Neural progenitor cell (in vitro differentiated cells): ENCODE measurements around the gene TSPAN15. TPM values are rescaled to one million over a fixed set of nuclear protein-coding genes. Genes with fewer than 3 reads are reported as not detected.

Experiments used
- DNase-seq: peaks from one replicate; pipeline ENCODE4 v3.0.0-alpha.2; 2016; ENCODE audit warnings: low spot score
- H2AFZ ChIP-seq: fragments of 200-600 bp; sonication (generic); replicated peaks from 2 replicates; pipeline ENCODE4 v1.6.1; 2016; ENCODE audit warnings: antibody characterized with exemption
- H3F3A ChIP-seq: fragments of 200-600 bp; sonication (generic); 2 replicates; pipeline ENCODE4 v1.6.1; 2016; ENCODE audit warnings: antibody characterized with exemption, low read depth
- H3K27ac ChIP-seq: fragments of 200-600 bp; sonication (generic); 2 replicates; pipeline ENCODE4 v1.5.1; 2016; ENCODE audit warnings: mild to moderate bottlenecking
- H3K27me3 ChIP-seq: fragments of 200-600 bp; sonication (generic); 2 replicates; pipeline ENCODE4 v1.6.1; 2016; ENCODE audit warnings: mild to moderate bottlenecking, moderate library complexity
- H3K36me3 ChIP-seq: fragments of 200-600 bp; sonication (generic); 2 replicates; pipeline ENCODE4 v1.5.1; 2016
- H3K4me1 ChIP-seq: fragments of 200-600 bp; sonication (generic); 2 replicates; pipeline ENCODE4 v1.6.1; 2016; ENCODE audit warnings: mixed run types
- H3K4me2 ChIP-seq: fragments of 200-600 bp; sonication (generic); 2 replicates; pipeline ENCODE4 v1.6.1; 2016
- H3K4me3 ChIP-seq: fragments of 200-600 bp; sonication (generic); 2 replicates; pipeline ENCODE4 v1.5.1; 2016
- H3K79me2 ChIP-seq: fragments of 200-600 bp; sonication (generic); 2 replicates; pipeline ENCODE4 v1.6.1; 2016; ENCODE audit warnings: low read depth
- H3K9ac ChIP-seq: fragments of 200-600 bp; sonication (generic); 2 replicates; pipeline ENCODE4 v1.6.1; 2016
- H3K9me3 ChIP-seq: fragments of 200-600 bp; sonication (generic); 2 replicates; pipeline ENCODE4 v1.5.1; 2016; ENCODE audit warnings: low read depth
- H4K20me1 ChIP-seq: fragments of 200-600 bp; sonication (generic); 2 replicates; pipeline ENCODE4 v1.6.1; 2016; ENCODE audit warnings: low read depth
- H3K27ac Mint-ChIP-seq: 3 replicates; pipeline ENCODE4 v1.8.0; 2021; ENCODE audit warnings: mixed read lengths
- H3K27me3 Mint-ChIP-seq: 2 replicates; pipeline ENCODE4 v1.8.0; 2022; ENCODE audit warnings: low read depth, mild to moderate bottlenecking, inconsistent platforms, moderate library complexity, mixed read lengths; ENCODE audit not compliant: insufficient read depth
- H3K36me3 Mint-ChIP-seq: 3 replicates; pipeline ENCODE4 v1.8.0; 2021; ENCODE audit warnings: mixed read lengths
- H3K4me1 Mint-ChIP-seq: 3 replicates; pipeline ENCODE4 v1.8.0; 2021; ENCODE audit warnings: mixed read lengths
- H3K4me3 Mint-ChIP-seq: 3 replicates; pipeline ENCODE4 v1.8.0; 2021; ENCODE audit warnings: mild to moderate bottlenecking, moderate library complexity, mixed read lengths
- H3K9me3 Mint-ChIP-seq: 3 replicates; pipeline ENCODE4 v1.8.0; 2020; ENCODE audit warnings: mixed read lengths
- EZH2 ChIP-seq: fragments of 200-600 bp; sonication (generic); IDR thresholded peaks from 2 replicates; pipeline ENCODE4 v1.6.1; 2017; ENCODE audit warnings: antibody characterized with exemption, mild to moderate bottlenecking, moderate library complexity
- EZH2phosphoT487 ChIP-seq: fragments of 200-600 bp; sonication (generic); IDR thresholded peaks from 2 replicates; pipeline ENCODE4 v1.6.1; 2017; ENCODE audit warnings: antibody characterized with exemption
- total RNA-seq: library from RNA; depleted of rRNA; stranded (reverse); fragments of >200 nt; gene quantifications from 2 replicates; pipeline ENCODE4 v1.2.3, GENCODE V29; 2015; ENCODE audit warnings: low replicate concordance
- TF ChIP-seq, protein P1 (sequence below): fragments of 200-600 bp; sonication (generic); IDR thresholded peaks from 2 replicates; pipeline ENCODE4 v1.5.1; 2017; ENCODE audit warnings: antibody characterized with exemption, mild to moderate bottlenecking

TSPAN15 gene
- total RNA-seq, 1 donor from 2014 or later: 6.8 TPM

- H3K4me1 ChIP-seq: no peaks in the 10 kb centered on the region
- no peak overlapping the region for H3K27ac ChIP-seq
- DNase-seq: no peak
- TF ChIP-seq EZH2: no peak
- no peak for TF ChIP-seq EZH2phosphoT487
- TF ChIP-seq, protein P1, sequence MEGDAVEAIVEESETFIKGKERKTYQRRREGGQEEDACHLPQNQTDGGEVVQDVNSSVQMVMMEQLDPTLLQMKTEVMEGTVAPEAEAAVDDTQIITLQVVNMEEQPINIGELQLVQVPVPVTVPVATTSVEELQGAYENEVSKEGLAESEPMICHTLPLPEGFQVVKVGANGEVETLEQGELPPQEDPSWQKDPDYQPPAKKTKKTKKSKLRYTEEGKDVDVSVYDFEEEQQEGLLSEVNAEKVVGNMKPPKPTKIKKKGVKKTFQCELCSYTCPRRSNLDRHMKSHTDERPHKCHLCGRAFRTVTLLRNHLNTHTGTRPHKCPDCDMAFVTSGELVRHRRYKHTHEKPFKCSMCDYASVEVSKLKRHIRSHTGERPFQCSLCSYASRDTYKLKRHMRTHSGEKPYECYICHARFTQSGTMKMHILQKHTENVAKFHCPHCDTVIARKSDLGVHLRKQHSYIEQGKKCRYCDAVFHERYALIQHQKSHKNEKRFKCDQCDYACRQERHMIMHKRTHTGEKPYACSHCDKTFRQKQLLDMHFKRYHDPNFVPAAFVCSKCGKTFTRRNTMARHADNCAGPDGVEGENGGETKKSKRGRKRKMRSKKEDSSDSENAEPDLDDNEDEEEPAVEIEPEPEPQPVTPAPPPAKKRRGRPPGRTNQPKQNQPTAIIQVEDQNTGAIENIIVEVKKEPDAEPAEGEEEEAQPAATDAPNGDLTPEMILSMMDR: no peak
- no peaks in the 10 kb centered on the region for H3K9me3 ChIP-seq
- no peak overlapping the region for H3K9ac ChIP-seq
- no peaks in the 10 kb centered on the region for H4K20me1 ChIP-seq
- H3F3A ChIP-seq: no peaks in the 10 kb centered on the region
- no peaks in the 10 kb centered on the region for H3K27me3 ChIP-seq
- no peaks in the 10 kb centered on the region for H3K9me3 Mint-ChIP-seq
- H3K4me3 ChIP-seq: no peak overlapping the region
- H3K36me3 Mint-ChIP-seq: no peaks in the 10 kb centered on the region
- H2AFZ ChIP-seq: no peak overlapping the region
- H3K79me2 ChIP-seq: no peaks in the 10 kb centered on the region
- no peaks in the 10 kb centered on the region for H3K36me3 ChIP-seq
- peak overlapping the region; percentile 66 for H3K27ac Mint-ChIP-seq
- H3K27me3 Mint-ChIP-seq: peaks cover 8% of the 10 kb centered on the region
- H3K4me2 ChIP-seq: no peak overlapping the region
- peaks cover 22% of the 10 kb centered on the region for H3K4me1 Mint-ChIP-seq
- no peak overlapping the region for H3K4me3 Mint-ChIP-seq
Observed at GRCh38 chr10:69460576-69461242, 9.4 kb downstream of the TSPAN15 start.

DNA sequence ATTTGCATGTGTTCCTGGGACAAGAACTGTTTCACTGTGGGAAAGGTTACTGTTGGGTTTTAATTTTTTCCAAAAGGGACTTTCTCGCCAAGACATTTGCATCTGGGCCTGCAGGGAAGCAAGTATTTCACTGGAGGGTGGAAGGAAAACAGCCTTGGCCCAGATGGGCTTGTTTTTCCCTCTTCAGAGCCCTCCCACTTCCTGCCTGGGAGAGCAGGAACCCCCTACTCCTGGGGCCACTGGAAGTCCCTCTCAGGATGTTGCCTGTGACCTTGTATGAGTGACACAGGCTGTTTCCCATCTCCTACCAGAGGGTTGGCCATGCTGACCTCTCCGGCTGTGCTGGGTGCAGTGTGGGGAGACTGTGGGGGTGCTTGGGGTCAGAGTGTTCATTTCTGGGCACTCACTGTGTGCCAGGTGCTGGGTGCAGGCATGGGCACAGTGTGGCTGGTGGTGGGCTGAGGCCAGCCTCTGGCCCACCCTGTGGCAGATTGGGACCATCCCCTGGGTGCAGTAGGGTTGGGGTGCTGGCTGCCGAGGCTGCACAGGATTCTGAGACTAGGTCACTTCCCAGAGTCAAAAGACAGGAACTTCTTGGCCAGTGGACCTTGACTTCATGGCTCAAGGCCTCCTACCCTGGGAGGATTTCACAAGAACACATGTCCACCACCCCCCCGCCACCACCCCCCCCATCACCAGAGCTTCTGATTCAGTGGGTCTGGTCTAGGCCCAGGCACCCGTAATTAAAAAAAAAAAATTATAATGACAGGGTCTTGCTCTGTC, 10.2 kb downstream of the TSPAN15 start:
- Histone ChIP-seq H3K4me3 (no peak overlapping the region), H3K4me2 (no peak overlapping the region), H2AFZ (no peak overlapping the region), H3K36me3 (no peaks in the 10 kb centered on the region), H4K20me1 (no peaks in the 10 kb centered on the region), H3K27me3 (no peaks in the 10 kb centered on the region), H3K79me2 (no peaks in the 10 kb centered on the region), H3K9me3 (no peaks in the 10 kb centered on the region), H3K27ac (no peak overlapping the region), H3K4me1 (no peaks in the 10 kb centered on the region), H3F3A (no peaks in the 10 kb centered on the region), H3K9ac (no peak overlapping the region)
- Mint-ChIP-seq H3K4me3 (no peak overlapping the region), H3K9me3 (no peaks in the 10 kb centered on the region), H3K4me1 (peaks cover 30% of the 10 kb centered on the region), H3K27me3 (peaks cover 11% of the 10 kb centered on the region), H3K27ac (peak overlapping the region; percentile 66), H3K36me3 (no peaks in the 10 kb centered on the region)
- TF ChIP-seq EZH2 (no peak), EZH2phosphoT487 (no peak)
- TF ChIP-seq, protein P1: no peak
- no peak for DNase-seq

DNA sequence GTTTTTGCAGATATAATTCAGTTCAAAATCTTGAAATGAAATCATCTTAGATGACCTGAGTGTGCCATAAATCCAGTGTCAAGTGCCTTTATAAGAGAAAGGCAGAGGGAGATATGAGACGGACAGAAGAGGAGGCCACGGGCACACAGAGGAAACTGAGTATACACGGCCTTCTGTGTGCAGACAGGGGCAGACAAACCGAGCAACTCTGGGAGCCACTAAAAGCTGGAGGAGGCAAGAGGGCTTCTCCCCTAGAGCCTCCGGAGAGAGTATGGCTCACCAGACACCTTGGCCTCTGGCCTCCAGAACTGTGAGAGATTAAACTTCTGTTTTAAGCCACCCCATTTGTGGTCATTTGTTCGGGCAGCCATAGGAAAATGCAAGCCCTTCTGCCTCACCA, 12.6 kb downstream of the TSPAN15 start:
- no peak overlapping the region for H3K4me3 Mint-ChIP-seq
- peaks cover 14% of the 10 kb centered on the region for H3K27me3 Mint-ChIP-seq
- H3K79me2 ChIP-seq: no peaks in the 10 kb centered on the region
- H3K27me3 ChIP-seq: no peaks in the 10 kb centered on the region
- DNase-seq: no peak
- H3K4me3 ChIP-seq: no peak overlapping the region
- no peaks in the 10 kb centered on the region for H3K9me3 Mint-ChIP-seq
- H3K27ac ChIP-seq: no peak overlapping the region
- H3K9ac ChIP-seq: no peak overlapping the region
- TF ChIP-seq EZH2: no peak
- no peak for TF ChIP-seq EZH2phosphoT487
- TF ChIP-seq, protein P1: no peak
- H2AFZ ChIP-seq: no peak overlapping the region
- peaks cover 31% of the 10 kb centered on the region for H3K4me1 Mint-ChIP-seq
- no peaks in the 10 kb centered on the region for H4K20me1 ChIP-seq
- no peaks in the 10 kb centered on the region for H3K9me3 ChIP-seq
- H3K36me3 Mint-ChIP-seq: no peaks in the 10 kb centered on the region
- H3K36me3 ChIP-seq: no peaks in the 10 kb centered on the region
- H3K4me1 ChIP-seq: peaks cover 13% of the 10 kb centered on the region
- H3F3A ChIP-seq: no peaks in the 10 kb centered on the region
- H3K4me2 ChIP-seq: no peak overlapping the region
- no peak overlapping the region for H3K27ac Mint-ChIP-seq
